Keratinocyte (primary cell): ENCODE results near the gene KRT31. TPM values are rescaled to one million over a fixed set of nuclear protein-coding genes. Genes with fewer than 3 reads are reported as not detected.
"Not testable (repeated sequence)": the region's sequence is repeated elsewhere in the genome, so short reads cannot be mapped to it uniquely, and the experiment has no call there.

Experiments
- DNase-seq: peaks from one replicate; pipeline ENCODE4 v3.0.0-alpha.2; 2011; ENCODE audit warnings: low read depth, missing footprints, low spot score
- FAIRE-seq: peaks from 2 replicates; lab custom pipeline; 2011; peaks lifted over from hg19 to GRCh38; lab: Jason Lieb, UNC
- H2AFZ ChIP-seq: 2 replicates; pipeline ENCODE4 v1.6.0; 2012; ENCODE audit warnings: low read length, control low read depth, inconsistent platforms; ENCODE audit not compliant: control insufficient read depth
- H3K27ac ChIP-seq: 2 replicates; pipeline ENCODE4 v1.5.1; 2011; ENCODE audit warnings: low read length; ENCODE audit not compliant: control insufficient read depth, insufficient read depth
- H3K27me3 ChIP-seq: 3 replicates; pipeline ENCODE4 v1.6.0; 2011; ENCODE audit warnings: low read length; ENCODE audit not compliant: control insufficient read depth, insufficient read depth; ENCODE audit errors: extremely low read depth
- H3K36me3 ChIP-seq, 2 experiments: 2 replicates in 1 of 2; 3 replicates in 1 of 2; pipeline ENCODE4 v1.5.1; 2011; ENCODE audit warnings: low read length in 2 of 2, mild to moderate bottlenecking in 1 of 2; ENCODE audit not compliant: control insufficient read depth in 2 of 2, insufficient read depth in 2 of 2; ENCODE audit errors: extremely low read depth in 1 of 2
- H3K4me1 ChIP-seq: 3 replicates; pipeline ENCODE4 v1.5.1; 2011; ENCODE audit warnings: low read length; ENCODE audit not compliant: control insufficient read depth, insufficient read depth; ENCODE audit errors: extremely low read depth
- H3K4me2 ChIP-seq: 3 replicates; pipeline ENCODE4 v1.6.0; 2011; ENCODE audit warnings: low read depth, low read length; ENCODE audit not compliant: control insufficient read depth, insufficient read depth; ENCODE audit errors: extremely low read depth
- H3K4me3 ChIP-seq, 3 experiments: fragments of 200-600 bp in 1 of 3; sonication (generic) in 1 of 3; 2 replicates in 2 of 3; 3 replicates in 1 of 3; pipeline ENCODE4 v1.5.1; 2011 to 2016; ENCODE audit warnings: low read length in 3 of 3, mild to moderate bottlenecking in 3 of 3, control low read depth in 2 of 3, inconsistent platforms in 1 of 3, low read depth in 1 of 3, mixed read lengths in 1 of 3, mixed run types in 1 of 3, moderate library complexity in 1 of 3; ENCODE audit not compliant: control insufficient read depth in 2 of 3, insufficient read depth in 2 of 3; ENCODE audit errors: extremely low read depth in 1 of 3
- H3K79me2 ChIP-seq: 2 replicates; pipeline ENCODE4 v1.6.0; 2012; ENCODE audit warnings: low read length; ENCODE audit not compliant: control insufficient read depth, insufficient read depth
- H3K9ac ChIP-seq: 3 replicates; pipeline ENCODE4 v1.6.0; 2011; ENCODE audit warnings: low read length; ENCODE audit not compliant: control insufficient read depth, insufficient read depth; ENCODE audit errors: extremely low read depth
- H3K9me1 ChIP-seq: 3 replicates; pipeline ENCODE4 v1.6.0; 2011; ENCODE audit warnings: low read length; ENCODE audit not compliant: control insufficient read depth, insufficient read depth; ENCODE audit errors: extremely low read depth
- H3K9me3 ChIP-seq: 2 replicates; pipeline ENCODE4 v1.5.1; 2012; ENCODE audit warnings: low read depth, low read length; ENCODE audit not compliant: control insufficient read depth
- H4K20me1 ChIP-seq: 3 replicates; pipeline ENCODE4 v1.6.0; 2011; ENCODE audit warnings: low read length; ENCODE audit not compliant: control insufficient read depth, insufficient read depth; ENCODE audit errors: extremely low read depth
- CTCF ChIP-seq, 3 experiments: IDR thresholded peaks in 1 of 3; conservative IDR thresholded peaks in 1 of 3; optimal IDR thresholded peaks in 1 of 3; 2 replicates in 2 of 3; 3 replicates in 1 of 3; pipeline versions ENCODE3 to v1.5.1; 2011; ENCODE audit warnings: low read length in 3 of 3, mild to moderate bottlenecking in 3 of 3, moderate library complexity in 2 of 3, control low read depth in 1 of 3, inconsistent platforms in 1 of 3; ENCODE audit not compliant: insufficient read depth in 2 of 3; ENCODE audit errors: extremely low read depth in 1 of 3
- EZH2 ChIP-seq: IDR thresholded peaks from one replicate; pipeline ENCODE4 v1.6.1; 2012; ENCODE audit warnings: inconsistent platforms, mild to moderate bottlenecking, low read length, moderate library complexity
- dilution Hi-C: fragments of 300-500 bp; cut with MboI; formaldehyde crosslinking; loops from one replicate; pipeline ENCODE4 v1.7.0; 2020; ENCODE audit warnings: low sequenced_read_pairs; ENCODE audit not compliant: extremely low pct_ligation_motif_present
- polyA plus RNA-seq, 5 experiments: library from polyadenylated mRNA; depleted of rRNA in 3 of 5; stranded (reverse) in 3 of 5; stranded (forward) in 1 of 5; unstranded in 1 of 5; fragments of >200 nt; gene quantifications; 1 replicate in 1 of 5; 2 replicates in 3 of 5; 3 replicates in 1 of 5; pipeline versions ENCODE4 v1.2.1 to v1.2.3, GENCODE V29; 2011 to 2012; ENCODE audit warnings: missing spikeins in 2 of 5, low read depth in 1 of 5, low replicate concordance in 1 of 5

The KRT31 gene
- polyA plus RNA-seq, 1 donor (not counting 4 experiments of a cell fraction or from before 2014, with no cell fraction given) = 24.9 TPM

- Histone ChIP-seq H3K9ac (no peak overlapping the region), H3K36me3 (no peaks in the 10 kb centered on the region), H3K4me1 (peaks cover 31% of the 10 kb centered on the region), H3K9me3 (no peaks in the 10 kb centered on the region), H3K79me2 (no peaks in the 10 kb centered on the region), H4K20me1 (no peaks in the 10 kb centered on the region), H2AFZ (no peak overlapping the region), H3K9me1 (no peaks in the 10 kb centered on the region), H3K4me3 (no peak overlapping the region), H3K27ac (peak overlapping the region; percentile 32), H3K4me2 (peak overlapping the region; percentile 4), H3K27me3 (no peaks in the 10 kb centered on the region)
- DNase-seq (peak; percentile 76), FAIRE-seq (peak; percentile 98)
- dilution Hi-C loops = no loop called here
- no peak for TF ChIP-seq EZH2
- no peak for TF ChIP-seq CTCF (optimal IDR thresholded peaks at IDR 0.05 in 1 of 3, IDR thresholded peaks at IDR 0.05 in 1 of 3, conservative IDR thresholded peaks at IDR 0.05 in 1 of 3; ENCODE audit: extremely low read depth in 1 of 3, insufficient read depth in 2 of 3, low read length in 3 of 3)
Measured at GRCh38 chr17:41347869-41348760, 49.3 kb downstream of the KRT31 start.

- H3K9me3 ChIP-seq, H3K9me1 ChIP-seq, dilution Hi-C loops, DNase-seq, H3K4me3 ChIP-seq, H3K4me2 ChIP-seq, H2AFZ ChIP-seq, H3K79me2 ChIP-seq, FAIRE-seq, H3K27me3 ChIP-seq, H3K9ac ChIP-seq, H3K27ac ChIP-seq, H4K20me1 ChIP-seq, H3K36me3 ChIP-seq: not testable (repeated sequence)
- peaks cover 20% of the 10 kb centered on the region for H3K4me1 ChIP-seq
Measured at GRCh38 chr17:41346421-41346820, 51.0 kb downstream of the KRT31 start.
